Endothelial cell of umbilical vein (primary cell): Measurements from ENCODE around the gene SIM1. TPM values are rescaled to one million over a fixed set of nuclear protein-coding genes. Genes with fewer than 3 reads are reported as not detected.

ENCODE experiments used
- BruUV-seq: library from RNA; stranded (reverse); fragments of 400-500 nt; replicated peaks from 2 replicates; lab custom pipeline; 2021; lab: Mats Ljungman, UMichigan
- CTCF ChIA-PET: fragments of 300-600, 350-600 bp; sonication (Branson Sonifier 250); formaldehyde crosslinking; loops from one replicate; lab custom pipeline; 2021; ENCODE audit warnings: antibody characterized with exemption, inconsistent platforms; lab: Charles Lee
- POLR2A ChIA-PET: fragments of 300-600, 350-600 bp; sonication (Branson Sonifier 250); formaldehyde crosslinking; loops from one replicate; lab custom pipeline; 2021; ENCODE audit warnings: antibody characterized with exemption, inconsistent platforms; lab: Charles Lee
- DNase-seq: peaks from one replicate; pipeline ENCODE4 v3.0.0-alpha.2; 2011; ENCODE audit warnings: low read depth, low spot score
- FAIRE-seq: peaks from 2 replicates; lab custom pipeline; 2011; peaks lifted over from hg19 to GRCh38; lab: Jason Lieb, UNC
- H2AFZ ChIP-seq: 2 replicates; pipeline ENCODE4 v1.6.0; 2012; ENCODE audit warnings: low read depth, low read length, control low read depth, inconsistent platforms
- H3K27ac ChIP-seq: 2 replicates; pipeline ENCODE4 v1.5.1; 2011; ENCODE audit warnings: low read depth, mild to moderate bottlenecking, control low read depth, low read length, moderate library complexity; ENCODE audit not compliant: insufficient read depth
- H3K27me3 ChIP-seq, 2 experiments: 2 replicates each; pipeline versions ENCODE4 v1.6.0 to v1.6.1; 2011; ENCODE audit warnings: low read length in 2 of 2, mixed read lengths in 1 of 2; ENCODE audit not compliant: control insufficient read depth in 2 of 2, insufficient read depth in 2 of 2
- H3K36me3 ChIP-seq, 2 experiments: 2 replicates in 1 of 2; 3 replicates in 1 of 2; pipeline ENCODE4 v1.5.1; 2011; ENCODE audit warnings: low read length in 2 of 2, mild to moderate bottlenecking in 1 of 2, moderate library complexity in 1 of 2; ENCODE audit not compliant: control insufficient read depth in 2 of 2, insufficient read depth in 2 of 2; ENCODE audit errors: extremely low read depth in 1 of 2
- H3K4me1 ChIP-seq: 3 replicates; pipeline ENCODE4 v1.5.1; 2011; ENCODE audit warnings: mild to moderate bottlenecking, low read length; ENCODE audit not compliant: control insufficient read depth, insufficient read depth; ENCODE audit errors: extremely low read depth
- H3K4me2 ChIP-seq: 2 replicates; pipeline ENCODE4 v1.6.1; 2011; ENCODE audit warnings: low read length, control low read depth, mixed read lengths; ENCODE audit not compliant: insufficient read depth
- H3K4me3 ChIP-seq, 3 experiments: fragments of 200-600 bp in 1 of 3; sonication (generic), shearing (Covaris generic) in 1 of 3; replicated peaks in 1 of 3; 2 replicates each; pipeline ENCODE4 v1.5.1; 2011 to 2016; ENCODE audit warnings: control low read depth in 3 of 3, low read length in 3 of 3, mild to moderate bottlenecking in 2 of 3, inconsistent platforms in 1 of 3, low read depth in 1 of 3, moderate library complexity in 1 of 3; ENCODE audit not compliant: insufficient read depth in 1 of 3
- H3K79me2 ChIP-seq: 2 replicates; pipeline ENCODE4 v1.6.0; 2012; ENCODE audit warnings: low read length, inconsistent platforms; ENCODE audit not compliant: control insufficient read depth, insufficient read depth
- H3K9ac ChIP-seq: replicated peaks from 2 replicates; pipeline ENCODE3; 2011; ENCODE audit warnings: low read length, control low read depth; ENCODE audit not compliant: insufficient read depth; ENCODE audit errors: extremely low read depth
- H3K9me1 ChIP-seq: replicated peaks from 3 replicates; pipeline ENCODE4 v1.6.0; 2011; ENCODE audit warnings: mild to moderate bottlenecking, low read length; ENCODE audit not compliant: control insufficient read depth, insufficient read depth; ENCODE audit errors: extremely low read depth
- H3K9me3 ChIP-seq: replicated peaks from 2 replicates; pipeline ENCODE4 v1.5.1; 2012; ENCODE audit warnings: low read length, inconsistent platforms; ENCODE audit not compliant: control insufficient read depth, insufficient read depth
- H4K20me1 ChIP-seq: replicated peaks from 2 replicates; pipeline ENCODE3; 2011; ENCODE audit warnings: mild to moderate bottlenecking, low read length; ENCODE audit not compliant: control insufficient read depth, insufficient read depth; ENCODE audit errors: extremely low read depth
- CTCF ChIP-seq, 2 donors: IDR thresholded peaks; 1 replicate in 1 of 2; 2 replicates in 1 of 2; pipeline ENCODE4 v1.5.1; 2011; ENCODE audit warnings: low read length in 2 of 2, mild to moderate bottlenecking in 2 of 2, moderate library complexity in 2 of 2, control low read depth in 1 of 2, inconsistent platforms in 1 of 2, low read depth in 1 of 2; ENCODE audit not compliant: insufficient read depth in 1 of 2; ENCODE audit errors: extremely low read depth in 1 of 2
- EZH2 ChIP-seq: IDR thresholded peaks from 2 replicates; pipeline ENCODE4 v1.6.1; 2012; ENCODE audit warnings: borderline replicate concordance, low read depth, mild to moderate bottlenecking, moderate library complexity, low read length, inconsistent platforms; ENCODE audit not compliant: severe bottlenecking
- JUN ChIP-seq: IDR thresholded peaks from 2 replicates; pipeline ENCODE4 v1.6.1; 2011; ENCODE audit warnings: borderline replicate concordance, low read depth; ENCODE audit not compliant: insufficient read length, insufficient read depth
- POLR2AphosphoS5 ChIP-seq: IDR thresholded peaks from 2 replicates; pipeline ENCODE4 v1.6.1; 2012; ENCODE audit warnings: low read depth, mild to moderate bottlenecking, control low read depth, low read length, moderate library complexity; ENCODE audit not compliant: insufficient read depth
- dilution Hi-C: fragments of 300-500 bp; cut with MboI; formaldehyde crosslinking; loops from one replicate; pipeline ENCODE4 v1.15.0; 2019; ENCODE audit warnings: low sequenced_read_pairs; ENCODE audit not compliant: extremely low pct_ligation_motif_present
- intact Hi-C: fragments of 100-400 bp; cut with micrococcal nuclease; formaldehyde crosslinking; loops from one replicate; pipeline ENCODE4 v1.10.0; 2022
- polyA plus RNA-seq, 4 experiments: library from polyadenylated mRNA; depleted of rRNA in 3 of 4; stranded (reverse) in 3 of 4; unstranded in 1 of 4; fragments of >200 nt; gene quantifications; 2 replicates each; pipeline versions ENCODE4 v1.2.1 to v1.2.3, GENCODE V29; 2011 to 2012; ENCODE audit warnings: missing spikeins in 1 of 4
- total RNA-seq: library from RNA; stranded (reverse); gene quantifications from 2 replicates; pipeline ENCODE4 v1.2.3, GENCODE V29; 2021

The SIM1 gene
- total and polyA plus RNA-seq, 2 donors (not counting 3 experiments of a cell fraction or from before 2014, with no cell fraction given), result 0.14 to 0.29 TPM

- POLR2A ChIA-PET, result interaction anchor here (1.4 kb wide), 1 partner anchor 161 kb away, joined by 3 read pairs; no protein-coding TSS in a partner anchor
- no peaks in the 10 kb centered on the region for H3K36me3 ChIP-seq
- dilution Hi-C loops (loop anchor here (25.0 kb wide), 1 partner anchor 349 kb away; no protein-coding TSS in a partner anchor), intact Hi-C loops (loop anchor here (2.0 to 10.0 kb wide), 5 partner anchors 119 to 857 kb away; partner anchors contain the start of gene PRDM13)
- peak overlapping the region; percentile 73 for H3K4me2 ChIP-seq
- FAIRE-seq (peak; percentile 74), DNase-seq (peak; percentile 68)
- H2AFZ ChIP-seq, result peak overlapping the region; percentile 47
- H3K27ac ChIP-seq, result no peak overlapping the region
- H3K9ac ChIP-seq, result no peak overlapping the region
- no peak for TF ChIP-seq JUN
- TF ChIP-seq POLR2AphosphoS5, result peak; percentile 12
- peak; percentile 82 for TF ChIP-seq EZH2
- CTCF ChIA-PET, result interaction anchor here (0.7 to 4.8 kb wide), 42 partner anchors 8 to 593 kb away, joined by 3 to 72 read pairs (median 5); no protein-coding TSS in a partner anchor
- peak overlapping the region in 2 of 3 experiments; percentile 2 to 35 for H3K4me3 ChIP-seq
- H3K9me1 ChIP-seq, result no peaks in the 10 kb centered on the region
- H3K4me1 ChIP-seq, result peaks cover 21% of the 10 kb centered on the region
- peaks cover 81 to 100% of the 10 kb centered on the region in 2 experiments for H3K27me3 ChIP-seq
- H3K9me3 ChIP-seq, result no peaks in the 10 kb centered on the region
- H4K20me1 ChIP-seq, result no peaks in the 10 kb centered on the region
- BruUV-seq, result no TSS peak
- H3K79me2 ChIP-seq, result no peaks in the 10 kb centered on the region
These were observed 3.3 kb downstream of the SIM1 start for GRCh38 chr6:100461278-100461916.

- no peaks in the 10 kb centered on the region for H3K36me3 ChIP-seq
- no peaks in the 10 kb centered on the region for H4K20me1 ChIP-seq
- TF ChIP-seq EZH2 (peak; percentile 65), CTCF (IDR thresholded peaks at IDR 0.05; ENCODE audit: extremely low read depth in 1 of 2, insufficient read depth in 1 of 2, low read depth in 1 of 2, low read length in 2 of 2) (peak; percentile 44 to 46), JUN (no peak)
- H3K9ac ChIP-seq, result no peak overlapping the region
- no peak overlapping the region for H3K27ac ChIP-seq
- FAIRE-seq, result no peak
- H3K9me1 ChIP-seq, result no peaks in the 10 kb centered on the region
- no peaks in the 10 kb centered on the region for H3K79me2 ChIP-seq
- H3K4me1 ChIP-seq, result peaks cover 21% of the 10 kb centered on the region
- no peak overlapping the region for H2AFZ ChIP-seq
- CTCF ChIA-PET, result interaction anchor here (0.7 to 4.8 kb wide), 43 partner anchors 9 to 593 kb away, joined by 3 to 72 read pairs (median 5); no protein-coding TSS in a partner anchor
- H3K4me3 ChIP-seq, result no peak overlapping the region
- no TSS peak for BruUV-seq
- intact Hi-C loops (loop anchor here (2.0 to 10.0 kb wide), 5 partner anchors 118 to 856 kb away; partner anchors contain the start of gene PRDM13), dilution Hi-C loops (loop anchor here (25.0 kb wide), 1 partner anchor 348 kb away; no protein-coding TSS in a partner anchor)
- H3K4me2 ChIP-seq, result peak overlapping the region; percentile 73
- H3K9me3 ChIP-seq, result no peaks in the 10 kb centered on the region
- DNase-seq, result peak; percentile 51
- peaks cover 81 to 100% of the 10 kb centered on the region in 2 experiments for H3K27me3 ChIP-seq
- POLR2A ChIA-PET, result interaction anchor here (1.4 kb wide), 1 partner anchor 160 kb away, joined by 3 read pairs; no protein-coding TSS in a partner anchor
These were observed 4.0 kb downstream of the SIM1 start for GRCh38 chr6:100460650-100461204.
